HepG2 (cell line): ENCODE measurements around the gene AMZ2. TPM values are rescaled to one million over a fixed set of nuclear protein-coding genes. Genes with fewer than 3 reads are reported as not detected.
A peak's percentile ranks its signal among the peaks of the same experiment; 100 is the strongest.

Experiments
- AHDC1 ChIP-seq: sonication (generic); formaldehyde crosslinking; IDR thresholded peaks from 2 replicates; pipeline ENCODE4 v1.5.1; 2020; ENCODE audit warnings: mild to moderate bottlenecking, missing genetic modification reagents, borderline replicate concordance
- FOSL1 ChIP-seq: sonication (generic); formaldehyde crosslinking; IDR thresholded peaks from 2 replicates; pipeline ENCODE4 v1.9.0; 2021; ENCODE audit warnings: missing genetic modification reagents, borderline replicate concordance
- RFX3 ChIP-seq: IDR thresholded peaks from 2 replicates; pipeline ENCODE4 v1.6.1; 2016; ENCODE audit warnings: missing biosample characterization, missing genetic modification reagents
- SSRP1 ChIP-seq: IDR thresholded peaks from 2 replicates; pipeline ENCODE4 v1.6.1; 2016; ENCODE audit warnings: control low read depth
- ZNF205 ChIP-seq: IDR thresholded peaks from 2 replicates; pipeline ENCODE4 v1.6.1; 2018; ENCODE audit warnings: missing biosample characterization, missing genetic modification reagents
- ZNF253 ChIP-seq: sonication (generic); formaldehyde crosslinking; IDR thresholded peaks from 2 replicates; pipeline ENCODE4 v1.8.0; 2022; ENCODE audit warnings: mild to moderate bottlenecking, missing genetic modification reagents, borderline replicate concordance
- ZNF260 ChIP-seq: sonication (generic); formaldehyde crosslinking; IDR thresholded peaks from 2 replicates; pipeline ENCODE4 v1.4.0; 2020; ENCODE audit warnings: missing genetic modification reagents, low read depth, mild to moderate bottlenecking, borderline replicate concordance
- ZNF354B ChIP-seq: sonication (generic); formaldehyde crosslinking; IDR thresholded peaks from 2 replicates; pipeline ENCODE4 v1.8.0; 2022; ENCODE audit warnings: mild to moderate bottlenecking, missing genetic modification reagents
- ZNF547 ChIP-seq: sonication (generic); formaldehyde crosslinking; IDR thresholded peaks from 2 replicates; pipeline ENCODE4 v1.5.1; 2020; ENCODE audit warnings: mild to moderate bottlenecking, missing genetic modification reagents
- ZNF772 ChIP-seq: sonication (generic); formaldehyde crosslinking; IDR thresholded peaks from 2 replicates; pipeline ENCODE4 v1.5.0; 2020; ENCODE audit warnings: mild to moderate bottlenecking, missing genetic modification reagents
- polyA plus RNA-seq, 8 experiments: library from polyadenylated mRNA; depleted of rRNA in 3 of 8; stranded (reverse) in 7 of 8; unstranded in 1 of 8; fragments of >200 nt; fragmentation: Illumina TruSeq in 4 of 8; extraction: Trizol in 4 of 8; gene quantifications; 2 replicates each; pipeline versions ENCODE4 v1.2.1 to v1.2.3, GENCODE V29; 2011 to 2016; ENCODE audit warnings: low read depth in 4 of 8, missing spikeins in 1 of 8, mixed read lengths in 1 of 8; ENCODE audit not compliant: insufficient read depth in 1 of 8
- total RNA-seq, 5 experiments: library from RNA; depleted of rRNA; stranded (reverse); fragments of >200 nt; fragmentation: Illumina TruSeq; extraction: Trizol; gene quantifications; 2 replicates each; pipeline ENCODE4 v1.2.3, GENCODE V29; 2016; ENCODE audit warnings: low read depth in 1 of 5
- TF ChIP-seq, protein P1 (sequence below): IDR thresholded peaks from 2 replicates; pipeline ENCODE4 v1.6.1; 2016; ENCODE audit warnings: missing compliant biosample characterization, missing genetic modification reagents, borderline replicate concordance
- TF ChIP-seq, protein P2 (sequence below): sonication (generic); formaldehyde crosslinking; IDR thresholded peaks from 2 replicates; pipeline ENCODE4 v1.4.0; 2020; ENCODE audit warnings: missing genetic modification reagents
- TF ChIP-seq, protein P3 (sequence below): sonication (generic); formaldehyde crosslinking; IDR thresholded peaks from 2 replicates; pipeline ENCODE4 v1.8.0; 2023; ENCODE audit warnings: mild to moderate bottlenecking, missing genetic modification reagents
- TF ChIP-seq, protein P4 (sequence below): sonication (generic); formaldehyde crosslinking; IDR thresholded peaks from 2 replicates; pipeline ENCODE4 v1.5.0; 2020; ENCODE audit warnings: mild to moderate bottlenecking, missing genetic modification reagents
- TF ChIP-seq, protein P5 (sequence below): sonication (generic); formaldehyde crosslinking; IDR thresholded peaks from 2 replicates; pipeline ENCODE4 v1.9.0; 2021; ENCODE audit warnings: missing genetic modification reagents, mild to moderate bottlenecking, borderline replicate concordance

AMZ2 gene
- total and polyA plus RNA-seq, 2 of the 13 experiments (the other 11 are each of a cell fraction or from before 2014, with no cell fraction given): 86.9 to 90.2 TPM

DNA sequence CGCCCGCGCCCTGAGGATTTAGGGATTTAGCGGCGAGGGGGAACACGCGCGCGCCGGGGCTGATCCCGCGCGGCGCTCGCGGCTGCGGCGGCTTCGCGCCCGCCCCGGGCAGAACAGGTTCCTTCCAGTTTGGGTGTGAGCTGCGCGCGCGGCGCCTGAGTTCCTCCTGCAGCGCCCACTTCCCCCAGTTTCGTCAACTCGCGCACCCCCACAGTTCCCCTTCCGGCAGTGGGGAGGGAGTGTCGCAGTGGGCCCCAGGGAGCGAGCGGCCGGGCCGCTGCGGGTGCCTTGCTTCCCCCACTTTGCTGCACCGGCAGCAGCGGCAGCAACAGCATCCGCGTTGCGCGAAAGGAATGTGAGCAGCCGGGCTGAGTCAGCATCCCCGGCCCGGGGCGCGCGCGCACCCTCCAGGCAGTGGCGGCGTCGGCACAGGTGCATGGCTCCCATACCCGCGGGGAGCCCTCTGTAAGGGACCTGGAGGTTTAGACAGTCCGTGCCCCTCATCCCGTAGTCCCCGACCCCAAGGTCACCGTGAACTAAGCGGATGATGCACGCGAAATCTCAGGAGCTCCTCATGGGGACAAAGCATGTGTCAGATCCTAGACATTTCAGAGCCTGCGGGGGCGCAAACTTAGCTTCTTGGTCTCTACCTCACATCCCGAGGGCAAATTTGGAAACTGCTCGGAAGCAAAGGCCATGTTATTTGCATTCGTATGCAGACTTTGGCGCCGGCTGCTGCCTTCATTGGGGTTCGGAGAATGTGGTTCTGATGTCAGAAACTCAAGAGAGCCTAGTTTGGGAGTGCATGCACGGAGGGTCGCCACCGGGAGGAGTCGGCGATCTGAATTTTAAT, 44.2 kb downstream of the AMZ2 start (continued):
- TF ChIP-seq, protein P1, sequence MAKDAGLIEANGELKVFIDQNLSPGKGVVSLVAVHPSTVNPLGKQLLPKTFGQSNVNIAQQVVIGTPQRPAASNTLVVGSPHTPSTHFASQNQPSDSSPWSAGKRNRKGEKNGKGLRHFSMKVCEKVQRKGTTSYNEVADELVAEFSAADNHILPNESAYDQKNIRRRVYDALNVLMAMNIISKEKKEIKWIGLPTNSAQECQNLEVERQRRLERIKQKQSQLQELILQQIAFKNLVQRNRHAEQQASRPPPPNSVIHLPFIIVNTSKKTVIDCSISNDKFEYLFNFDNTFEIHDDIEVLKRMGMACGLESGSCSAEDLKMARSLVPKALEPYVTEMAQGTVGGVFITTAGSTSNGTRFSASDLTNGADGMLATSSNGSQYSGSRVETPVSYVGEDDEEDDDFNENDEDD: peak; percentile 69
- TF ChIP-seq FOSL1 (CRISPR knock-in tag) (no peak), ZNF205 (CRISPR knock-in tag) (peak; percentile 20; the same call in 1 of the 2 replicates), AHDC1 (CRISPR knock-in tag) (peak; percentile 47; the same call in 1 of the 2 replicates), SSRP1 (CRISPR knock-in tag) (no peak), ZNF260 (CRISPR knock-in tag) (no peak), ZNF354B (no peak; the same call in 1 of the 2 replicates), RFX3 (CRISPR knock-in tag) (no peak), ZNF253 (CRISPR knock-in tag) (no peak), ZNF547 (CRISPR knock-in tag) (peak; percentile 50; the same call in 1 of the 2 replicates), ZNF772 (CRISPR knock-in tag) (0 out of 2 replicates have a peak, but pooled peaks have one; percentile 5)
- TF ChIP-seq, protein P2, sequence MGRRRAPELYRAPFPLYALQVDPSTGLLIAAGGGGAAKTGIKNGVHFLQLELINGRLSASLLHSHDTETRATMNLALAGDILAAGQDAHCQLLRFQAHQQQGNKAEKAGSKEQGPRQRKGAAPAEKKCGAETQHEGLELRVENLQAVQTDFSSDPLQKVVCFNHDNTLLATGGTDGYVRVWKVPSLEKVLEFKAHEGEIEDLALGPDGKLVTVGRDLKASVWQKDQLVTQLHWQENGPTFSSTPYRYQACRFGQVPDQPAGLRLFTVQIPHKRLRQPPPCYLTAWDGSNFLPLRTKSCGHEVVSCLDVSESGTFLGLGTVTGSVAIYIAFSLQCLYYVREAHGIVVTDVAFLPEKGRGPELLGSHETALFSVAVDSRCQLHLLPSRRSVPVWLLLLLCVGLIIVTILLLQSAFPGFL (CRISPR knock-in tag): no peak
- TF ChIP-seq, protein P3, sequence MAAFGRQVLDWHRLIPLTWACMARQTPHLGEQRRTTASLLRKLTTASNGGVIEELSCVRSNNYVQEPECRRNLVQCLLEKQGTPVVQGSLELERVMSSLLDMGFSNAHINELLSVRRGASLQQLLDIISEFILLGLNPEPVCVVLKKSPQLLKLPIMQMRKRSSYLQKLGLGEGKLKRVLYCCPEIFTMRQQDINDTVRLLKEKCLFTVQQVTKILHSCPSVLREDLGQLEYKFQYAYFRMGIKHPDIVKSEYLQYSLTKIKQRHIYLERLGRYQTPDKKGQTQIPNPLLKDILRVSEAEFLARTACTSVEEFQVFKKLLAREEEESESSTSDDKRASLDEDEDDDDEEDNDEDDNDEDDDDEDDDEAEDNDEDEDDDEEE (CRISPR knock-in tag): no peak; the same call in 1 of the 2 replicates
- TF ChIP-seq, protein P4, sequence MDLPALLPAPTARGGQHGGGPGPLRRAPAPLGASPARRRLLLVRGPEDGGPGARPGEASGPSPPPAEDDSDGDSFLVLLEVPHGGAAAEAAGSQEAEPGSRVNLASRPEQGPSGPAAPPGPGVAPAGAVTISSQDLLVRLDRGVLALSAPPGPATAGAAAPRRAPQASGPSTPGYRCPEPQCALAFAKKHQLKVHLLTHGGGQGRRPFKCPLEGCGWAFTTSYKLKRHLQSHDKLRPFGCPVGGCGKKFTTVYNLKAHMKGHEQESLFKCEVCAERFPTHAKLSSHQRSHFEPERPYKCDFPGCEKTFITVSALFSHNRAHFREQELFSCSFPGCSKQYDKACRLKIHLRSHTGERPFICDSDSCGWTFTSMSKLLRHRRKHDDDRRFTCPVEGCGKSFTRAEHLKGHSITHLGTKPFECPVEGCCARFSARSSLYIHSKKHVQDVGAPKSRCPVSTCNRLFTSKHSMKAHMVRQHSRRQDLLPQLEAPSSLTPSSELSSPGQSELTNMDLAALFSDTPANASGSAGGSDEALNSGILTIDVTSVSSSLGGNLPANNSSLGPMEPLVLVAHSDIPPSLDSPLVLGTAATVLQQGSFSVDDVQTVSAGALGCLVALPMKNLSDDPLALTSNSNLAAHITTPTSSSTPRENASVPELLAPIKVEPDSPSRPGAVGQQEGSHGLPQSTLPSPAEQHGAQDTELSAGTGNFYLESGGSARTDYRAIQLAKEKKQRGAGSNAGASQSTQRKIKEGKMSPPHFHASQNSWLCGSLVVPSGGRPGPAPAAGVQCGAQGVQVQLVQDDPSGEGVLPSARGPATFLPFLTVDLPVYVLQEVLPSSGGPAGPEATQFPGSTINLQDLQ (CRISPR knock-in tag): no peak
- TF ChIP-seq, protein P5, sequence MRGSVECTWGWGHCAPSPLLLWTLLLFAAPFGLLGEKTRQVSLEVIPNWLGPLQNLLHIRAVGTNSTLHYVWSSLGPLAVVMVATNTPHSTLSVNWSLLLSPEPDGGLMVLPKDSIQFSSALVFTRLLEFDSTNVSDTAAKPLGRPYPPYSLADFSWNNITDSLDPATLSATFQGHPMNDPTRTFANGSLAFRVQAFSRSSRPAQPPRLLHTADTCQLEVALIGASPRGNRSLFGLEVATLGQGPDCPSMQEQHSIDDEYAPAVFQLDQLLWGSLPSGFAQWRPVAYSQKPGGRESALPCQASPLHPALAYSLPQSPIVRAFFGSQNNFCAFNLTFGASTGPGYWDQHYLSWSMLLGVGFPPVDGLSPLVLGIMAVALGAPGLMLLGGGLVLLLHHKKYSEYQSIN (CRISPR knock-in tag): no peak
